Hepatocyte (in vitro differentiated cells): ENCODE measurements around the gene SLC7A14. TPM values are rescaled to one million over a fixed set of nuclear protein-coding genes. Genes with fewer than 3 reads are reported as not detected.

Experiments used
- DNase-seq: peaks from one replicate; pipeline ENCODE4 v3.0.0-alpha.2; 2016; ENCODE audit warnings: low spot score
- H2AFZ ChIP-seq: fragments of 200-600 bp; sonication (generic); 2 replicates; pipeline ENCODE4 v1.6.0; 2016; ENCODE audit warnings: antibody characterized with exemption, mild to moderate bottlenecking
- H3K27ac ChIP-seq: fragments of 200-600 bp; sonication (generic); 2 replicates; pipeline ENCODE4 v1.5.1; 2016; ENCODE audit warnings: mild to moderate bottlenecking
- H3K27me3 ChIP-seq: fragments of 200-600 bp; sonication (generic); 2 replicates; pipeline ENCODE4 v1.6.1; 2016
- H3K36me3 ChIP-seq: fragments of 200-600 bp; sonication (generic); replicated peaks from 2 replicates; pipeline ENCODE4 v1.5.1; 2016; ENCODE audit warnings: low read depth; ENCODE audit not compliant: insufficient read depth
- H3K4me1 ChIP-seq: fragments of 200-600 bp; sonication (generic); 2 replicates; pipeline ENCODE4 v1.5.1; 2016; ENCODE audit warnings: mild to moderate bottlenecking, moderate library complexity; ENCODE audit not compliant: insufficient read depth
- H3K4me2 ChIP-seq: fragments of 200-600 bp; sonication (generic); 2 replicates; pipeline ENCODE4 v1.6.0; 2016
- H3K4me3 ChIP-seq: fragments of 200-600 bp; sonication (generic); 2 replicates; pipeline ENCODE4 v1.5.1; 2016; ENCODE audit warnings: mild to moderate bottlenecking
- H3K79me2 ChIP-seq: fragments of 200-600 bp; sonication (generic); 2 replicates; pipeline ENCODE4 v1.6.0; 2017; ENCODE audit warnings: mild to moderate bottlenecking
- H3K9me2 ChIP-seq: fragments of 200-600 bp; sonication (generic); replicated peaks from 2 replicates; pipeline ENCODE4 v1.6.0; 2017; ENCODE audit warnings: mild to moderate bottlenecking; ENCODE audit not compliant: insufficient read depth
- H3K9me3 ChIP-seq: fragments of 200-600 bp; sonication (generic); 2 replicates; pipeline ENCODE4 v1.5.1; 2016; ENCODE audit warnings: low read depth, mild to moderate bottlenecking
- H4K20me1 ChIP-seq: fragments of 200-600 bp; sonication (generic); 2 replicates; pipeline ENCODE4 v1.6.0; 2016; ENCODE audit warnings: mild to moderate bottlenecking; ENCODE audit not compliant: insufficient read depth, poor library complexity, severe bottlenecking
- CTCF ChIP-seq: fragments of 200-600 bp; sonication (generic); IDR thresholded peaks from 2 replicates; pipeline ENCODE4 v1.5.1; 2016; ENCODE audit warnings: antibody characterized with exemption, mild to moderate bottlenecking; ENCODE audit not compliant: poor library complexity
- EZH2 ChIP-seq: fragments of 200-600 bp; sonication (generic); IDR thresholded peaks from 2 replicates; pipeline ENCODE4 v1.6.1; 2016; ENCODE audit warnings: antibody characterized with exemption, mild to moderate bottlenecking, borderline replicate concordance
- EZH2phosphoT487 ChIP-seq: fragments of 200-600 bp; sonication (generic); IDR thresholded peaks from one replicate; pipeline ENCODE4 v1.6.1; 2018; ENCODE audit warnings: antibody characterized with exemption, mild to moderate bottlenecking, low read depth, moderate library complexity; ENCODE audit not compliant: unreplicated experiment, severe bottlenecking
- WGBS: methylation state at CpG from one replicate; pipeline ENCODE4 v1.1.6; 2016; ENCODE audit warnings: low lambda C conversion rate; ENCODE audit errors: missing lambda C conversion rate; 5-methylcytosine and 5-hydroxymethylcytosine counted together
- microRNA-seq: library from miRNA; unstranded; fragments of <30 nt; microRNA quantifications from one replicate; pipeline ENCODE4, GENCODE V29; 2017
- polyA plus RNA-seq: library from polyadenylated mRNA; unstranded; fragments of >200 nt; fragmentation: Nextera tagmentation; extraction: Ambion mirVana; gene quantifications from 2 replicates; pipeline ENCODE4 v1.2.1, GENCODE V29; 2016
- total RNA-seq: library from RNA; depleted of rRNA; stranded (reverse); fragments of >200 nt; gene quantifications from 2 replicates; pipeline ENCODE4 v1.2.3, GENCODE V29; 2014

Gene SLC7A14
- total and polyA plus RNA-seq, 2 experiments from 2014 or later, result 0.10 TPM; not detected in 1

- peak; percentile 84 for DNase-seq
- peaks cover 5% of the 10 kb centered on the region for H3K4me1 ChIP-seq
- no peaks in the 10 kb centered on the region for H3K9me3 ChIP-seq
- no peaks in the 10 kb centered on the region for H3K79me2 ChIP-seq
- H3K4me2 ChIP-seq, result no peak overlapping the region
- H2AFZ ChIP-seq, result no peak overlapping the region
- no peak overlapping the region for H3K4me3 ChIP-seq
- WGBS, result 25% methylated on average over 5 of the region's 5 CpGs
- H4K20me1 ChIP-seq, result no peaks in the 10 kb centered on the region
- TF ChIP-seq EZH2phosphoT487 (no peak), EZH2 (no peak), CTCF (peak; percentile 94)
- no peaks in the 10 kb centered on the region for H3K36me3 ChIP-seq
- no peaks in the 10 kb centered on the region for H3K9me2 ChIP-seq
- H3K27me3 ChIP-seq, result peaks cover 22% of the 10 kb centered on the region
- no peak overlapping the region for H3K27ac ChIP-seq
Observed at GRCh38 chr3:170414202-170414663, 171.6 kb downstream of the SLC7A14 start.

GRCh38 chr3:170413291-170413690, 172.6 kb downstream of the SLC7A14 start:
- Histone ChIP-seq H3K27me3 (peaks cover 13% of the 10 kb centered on the region), H3K9me3 (no peaks in the 10 kb centered on the region), H3K4me2 (no peak overlapping the region), H3K79me2 (no peaks in the 10 kb centered on the region), H3K4me3 (no peak overlapping the region), H3K4me1 (no peaks in the 10 kb centered on the region), H3K27ac (no peak overlapping the region), H3K36me3 (no peaks in the 10 kb centered on the region), H2AFZ (no peak overlapping the region), H3K9me2 (no peaks in the 10 kb centered on the region), H4K20me1 (no peaks in the 10 kb centered on the region)
- no peak for DNase-seq
- TF ChIP-seq EZH2 (no peak), CTCF (no peak), EZH2phosphoT487 (no peak)
- 99% methylated on average over 4 of the region's 4 CpGs for WGBS

GRCh38 chr3:170410428-170411029, 175.3 kb downstream of the SLC7A14 start:
- no peak overlapping the region for H3K27ac ChIP-seq
- no peak for TF ChIP-seq EZH2
- TF ChIP-seq CTCF, result peak; percentile 65
- H3K79me2 ChIP-seq, result no peaks in the 10 kb centered on the region
- H3K9me3 ChIP-seq, result no peaks in the 10 kb centered on the region
- H3K27me3 ChIP-seq, result no peaks in the 10 kb centered on the region
- H2AFZ ChIP-seq, result no peak overlapping the region
- WGBS, result 70% methylated on average over 4 of the region's 4 CpGs
- peak; percentile 17 for DNase-seq
- H4K20me1 ChIP-seq, result no peaks in the 10 kb centered on the region
- H3K4me3 ChIP-seq, result no peak overlapping the region
- H3K36me3 ChIP-seq, result no peaks in the 10 kb centered on the region
- no peak overlapping the region for H3K4me2 ChIP-seq
- H3K9me2 ChIP-seq, result no peaks in the 10 kb centered on the region
- H3K4me1 ChIP-seq, result no peaks in the 10 kb centered on the region

Small RNA genes lying within 50 kb of the gene (microRNA-seq; reads per million reads assigned to microRNA genes)
- not detected for gene MIR6828

Other genes starting within 250 kb of the SLC7A14 start
- 79.3 and 87.5 TPM in 2 replicates for gene SKIL, start 228.4 kb downstream of the SLC7A14 start, total RNA-seq
- gene SKIL, start 228.4 kb downstream of the SLC7A14 start, polyA plus RNA-seq, result 28.3 and 28.9 TPM in 2 replicates
- gene CLDN11, start 167.2 kb downstream of the SLC7A14 start, total RNA-seq, result 21.9 and 29.5 TPM in 2 replicates
- 6.1 and 7.7 TPM in 2 replicates for gene CLDN11, start 167.2 kb downstream of the SLC7A14 start, polyA plus RNA-seq